ENCODE measurements around the gene DCXR. TPM values are rescaled to one million over a fixed set of nuclear protein-coding genes. Genes with fewer than 3 reads are reported as not detected.
A peak's percentile ranks its signal among the peaks of the same experiment; 100 is the strongest.

The DCXR gene
- total RNA-seq, 1 experiment from 2014 or later = 120 TPM

DNA sequence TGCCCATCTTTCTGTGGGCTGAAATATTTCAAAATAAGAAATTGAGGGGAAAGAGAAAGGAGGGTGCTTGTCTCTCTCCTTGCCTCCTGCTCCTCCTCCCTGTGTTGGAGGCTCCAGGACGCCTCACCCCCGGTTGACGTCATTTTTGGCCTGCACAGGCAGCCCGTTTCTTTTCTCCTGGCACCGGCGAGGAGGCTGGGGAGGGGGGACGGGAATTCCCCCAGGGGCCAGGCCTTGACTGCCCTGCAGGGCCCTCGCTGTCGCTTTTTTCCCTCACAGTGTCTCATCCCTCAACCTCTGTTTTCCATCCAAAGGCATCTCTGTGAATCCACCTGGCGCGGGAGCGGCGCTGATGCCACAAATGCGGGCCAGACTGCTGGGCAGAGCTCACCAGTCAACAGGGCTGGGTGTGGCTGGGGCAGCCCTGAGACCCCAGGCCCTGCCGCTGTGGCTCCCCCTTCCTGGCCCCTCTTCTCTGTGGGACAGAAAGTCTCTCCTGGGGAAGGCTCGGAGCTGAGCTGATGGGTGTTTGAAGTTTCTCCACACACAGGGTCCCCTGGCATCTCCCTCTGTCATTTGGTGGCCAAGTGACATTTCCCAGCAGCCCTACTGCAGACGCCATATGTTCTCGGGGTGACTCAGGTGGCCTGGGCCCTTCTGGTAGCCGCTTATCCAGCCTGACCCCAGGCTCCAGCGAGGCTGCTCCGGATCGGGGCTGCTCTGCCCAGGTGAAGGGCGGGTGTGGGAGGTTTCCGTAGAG is 30.8 kb downstream of the DCXR start:
- H3K4me2 ChIP-seq = no peak overlapping the region
- no TSS peak for BruUV-seq (replicated peaks)

DNA sequence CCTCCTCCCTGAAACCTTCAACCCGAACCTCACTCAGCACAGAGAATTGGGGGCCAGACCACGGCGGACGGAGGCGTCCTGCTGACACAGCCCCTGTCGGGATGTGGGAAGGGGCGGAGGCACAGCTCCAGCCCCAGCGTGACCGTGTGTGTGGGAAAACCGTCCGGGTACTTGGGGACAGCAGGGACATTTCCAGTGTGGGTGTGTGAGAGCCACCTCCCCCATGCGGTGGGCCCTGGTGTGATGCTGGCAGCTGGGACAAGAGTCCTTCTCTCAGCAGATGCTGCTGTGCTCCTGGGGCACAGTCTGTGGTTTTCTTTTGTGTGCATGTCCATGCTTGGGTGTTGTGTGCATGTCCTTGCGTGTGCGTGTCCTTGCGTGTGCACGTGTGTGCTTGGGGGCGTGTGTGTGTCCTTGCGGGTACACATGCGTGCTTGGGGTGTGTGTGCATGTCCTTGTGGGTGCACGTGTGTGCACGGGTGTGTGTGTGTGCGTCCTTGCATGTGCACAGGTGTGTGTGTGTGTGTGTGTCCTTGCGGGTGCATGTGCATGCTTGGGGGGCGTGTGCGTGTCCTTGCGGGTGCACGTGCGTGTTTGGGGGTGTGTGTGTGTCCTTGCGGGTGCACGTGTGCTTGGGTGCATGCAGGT is 31.7 kb downstream of the DCXR start:
- Histone ChIP-seq H3F3A (ENCODE audit: insufficient read depth, low read depth) (peaks cover 10% of the 10 kb centered on the region; the same call in 1 of the 2 replicates), H3K4me3 (no peak overlapping the region), H3K4me1 (replicated peaks; ENCODE audit: insufficient read depth) (peaks cover 22% of the 10 kb centered on the region), H3K4me2 (no peak overlapping the region), H3K9me2 (ENCODE audit: insufficient read depth) (no peaks in the 10 kb centered on the region), H3K27me3 (ENCODE audit: insufficient read depth, low read depth) (no peaks in the 10 kb centered on the region), H2AFZ (no peak overlapping the region), H4K20me1 (ENCODE audit: insufficient read depth) (no peaks in the 10 kb centered on the region), H3K79me2 (ENCODE audit: low read depth) (no peaks in the 10 kb centered on the region), H3K36me3 (ENCODE audit: low read depth) (no peaks in the 10 kb centered on the region), H3K9me3 (ENCODE audit: insufficient read depth, low read depth) (no peaks in the 10 kb centered on the region), H3K27ac (no peak overlapping the region)
- POLR2A ChIA-PET (ENCODE audit: unreplicated experiment) = no interaction called here
- no TSS peak for BruUV-seq (replicated peaks)
- CTCF ChIA-PET = no interaction called here
- intact Hi-C loops (cut with micrococcal nuclease; ENCODE audit: unreplicated experiment) = no loop called here
- DNase-seq = no peak
- TF ChIP-seq EZH2 (IDR thresholded peaks at IDR 0.05; ENCODE audit: low read depth) = no peak
- TF ChIP-seq, protein P1, sequence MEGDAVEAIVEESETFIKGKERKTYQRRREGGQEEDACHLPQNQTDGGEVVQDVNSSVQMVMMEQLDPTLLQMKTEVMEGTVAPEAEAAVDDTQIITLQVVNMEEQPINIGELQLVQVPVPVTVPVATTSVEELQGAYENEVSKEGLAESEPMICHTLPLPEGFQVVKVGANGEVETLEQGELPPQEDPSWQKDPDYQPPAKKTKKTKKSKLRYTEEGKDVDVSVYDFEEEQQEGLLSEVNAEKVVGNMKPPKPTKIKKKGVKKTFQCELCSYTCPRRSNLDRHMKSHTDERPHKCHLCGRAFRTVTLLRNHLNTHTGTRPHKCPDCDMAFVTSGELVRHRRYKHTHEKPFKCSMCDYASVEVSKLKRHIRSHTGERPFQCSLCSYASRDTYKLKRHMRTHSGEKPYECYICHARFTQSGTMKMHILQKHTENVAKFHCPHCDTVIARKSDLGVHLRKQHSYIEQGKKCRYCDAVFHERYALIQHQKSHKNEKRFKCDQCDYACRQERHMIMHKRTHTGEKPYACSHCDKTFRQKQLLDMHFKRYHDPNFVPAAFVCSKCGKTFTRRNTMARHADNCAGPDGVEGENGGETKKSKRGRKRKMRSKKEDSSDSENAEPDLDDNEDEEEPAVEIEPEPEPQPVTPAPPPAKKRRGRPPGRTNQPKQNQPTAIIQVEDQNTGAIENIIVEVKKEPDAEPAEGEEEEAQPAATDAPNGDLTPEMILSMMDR (conservative IDR thresholded peaks at IDR 0.05) = no peak

More for the DNA sequence above, 30.8 kb downstream of the DCXR start:
- Histone ChIP-seq H3K36me3 (ENCODE audit: low read depth) (no peaks in the 10 kb centered on the region), H4K20me1 (ENCODE audit: insufficient read depth) (no peaks in the 10 kb centered on the region), H3K27ac (no peak overlapping the region), H3F3A (ENCODE audit: insufficient read depth, low read depth) (peaks cover 10% of the 10 kb centered on the region; the same call in 1 of the 2 replicates), H3K4me3 (no peak overlapping the region), H3K9me3 (ENCODE audit: insufficient read depth, low read depth) (no peaks in the 10 kb centered on the region), H3K9me2 (ENCODE audit: insufficient read depth) (no peaks in the 10 kb centered on the region), H3K4me1 (replicated peaks; ENCODE audit: insufficient read depth) (peaks cover 22% of the 10 kb centered on the region), H3K27me3 (ENCODE audit: insufficient read depth, low read depth) (no peaks in the 10 kb centered on the region), H2AFZ (no peak overlapping the region), H3K79me2 (ENCODE audit: low read depth) (no peaks in the 10 kb centered on the region)
- DNase-seq = no peak
- POLR2A ChIA-PET (ENCODE audit: unreplicated experiment) = interaction anchor here (0.6 kb wide), 1 partner anchor 131 kb away, joined by 3 read pairs; no protein-coding TSS in a partner anchor
- intact Hi-C loops (cut with micrococcal nuclease; ENCODE audit: unreplicated experiment) = no loop called here
- CTCF ChIA-PET = no interaction called here
- no peak for TF ChIP-seq EZH2 (IDR thresholded peaks at IDR 0.05; ENCODE audit: low read depth)
- TF ChIP-seq, protein P1 (conservative IDR thresholded peaks at IDR 0.05) = no peak

- no peaks in the 10 kb centered on the region for H3K36me3 ChIP-seq (ENCODE audit: low read depth)
- 0 out of 2 replicates have a peak overlapping the region, but pooled peaks have one; percentile 46 for H3K4me2 ChIP-seq
- no TSS peak for BruUV-seq (replicated peaks)
- H3K9me3 ChIP-seq (ENCODE audit: insufficient read depth, low read depth) = no peaks in the 10 kb centered on the region
- no peak for TF ChIP-seq EZH2 (IDR thresholded peaks at IDR 0.05; ENCODE audit: low read depth)
- TF ChIP-seq, protein P1 (conservative IDR thresholded peaks at IDR 0.05) = no peak
- peaks cover 22% of the 10 kb centered on the region for H3K4me1 ChIP-seq (replicated peaks; ENCODE audit: insufficient read depth)
- H3K4me3 ChIP-seq = no peak overlapping the region
- DNase-seq = no peak
- peaks cover 10% of the 10 kb centered on the region; the same call in 1 of the 2 replicates for H3F3A ChIP-seq (ENCODE audit: insufficient read depth, low read depth)
- ChIA-PET POLR2A (ENCODE audit: unreplicated experiment) (no interaction called here), CTCF (interaction anchor here (0.8 kb wide), 1 partner anchor 14 kb away, joined by 3 read pairs; no protein-coding TSS in a partner anchor)
- intact Hi-C loops (cut with micrococcal nuclease; ENCODE audit: unreplicated experiment) = loop anchor here (5.0 kb wide), 1 partner anchor 37 kb away; no protein-coding TSS in a partner anchor
- H3K27ac ChIP-seq = no peak overlapping the region
- no peaks in the 10 kb centered on the region for H4K20me1 ChIP-seq (ENCODE audit: insufficient read depth)
- no peaks in the 10 kb centered on the region for H3K79me2 ChIP-seq (ENCODE audit: low read depth)
- no peak overlapping the region for H2AFZ ChIP-seq
- H3K9me2 ChIP-seq (ENCODE audit: insufficient read depth) = no peaks in the 10 kb centered on the region
- H3K27me3 ChIP-seq (ENCODE audit: insufficient read depth, low read depth) = no peaks in the 10 kb centered on the region
Measured at GRCh38 chr17:82004517-82005455, 32.7 kb downstream of the DCXR start.
